ENCODE data around the gene TRPC4. TPM values are rescaled to one million over a fixed set of nuclear protein-coding genes. Genes with fewer than 3 reads are reported as not detected.

Gene TRPC4
- total RNA-seq, 1 donor from 2014 or later: 8.1 TPM

DNA sequence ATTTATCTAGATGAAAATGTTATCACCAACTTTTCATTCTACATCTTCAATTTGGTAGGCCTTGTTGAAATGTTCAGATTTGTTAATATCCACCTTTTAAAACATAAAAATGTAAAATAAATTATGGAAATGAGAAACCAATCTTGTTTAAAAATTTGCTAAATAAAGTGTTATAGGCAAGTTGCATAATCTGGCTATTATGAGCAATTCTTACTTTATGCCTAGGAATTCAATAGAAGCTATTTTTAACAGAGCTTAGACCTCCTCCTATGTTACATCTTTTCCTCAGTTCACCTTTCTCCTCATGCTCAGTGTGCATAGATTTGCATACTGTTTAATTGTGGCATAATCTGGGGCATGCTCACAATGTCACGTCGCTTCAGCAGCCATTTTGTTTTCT lies 183.1 kb downstream of the TRPC4 start:
- H3K4me3 ChIP-seq: no peak overlapping the region
- no peak for TF ChIP-seq CTCF (IDR thresholded peaks at IDR 0.05)
- H3K27ac ChIP-seq: no peak overlapping the region
- intact Hi-C loops (cut with DNase I): no loop called here
- H3K27me3 ChIP-seq: no peaks in the 10 kb centered on the region
- no peak for DNase-seq (ENCODE audit: low spot score in 2 of 2)
- no peaks in the 10 kb centered on the region for H3K36me3 ChIP-seq
- no peaks in the 10 kb centered on the region for H3K9me3 ChIP-seq
- H3K4me1 ChIP-seq: no peaks in the 10 kb centered on the region

DNA sequence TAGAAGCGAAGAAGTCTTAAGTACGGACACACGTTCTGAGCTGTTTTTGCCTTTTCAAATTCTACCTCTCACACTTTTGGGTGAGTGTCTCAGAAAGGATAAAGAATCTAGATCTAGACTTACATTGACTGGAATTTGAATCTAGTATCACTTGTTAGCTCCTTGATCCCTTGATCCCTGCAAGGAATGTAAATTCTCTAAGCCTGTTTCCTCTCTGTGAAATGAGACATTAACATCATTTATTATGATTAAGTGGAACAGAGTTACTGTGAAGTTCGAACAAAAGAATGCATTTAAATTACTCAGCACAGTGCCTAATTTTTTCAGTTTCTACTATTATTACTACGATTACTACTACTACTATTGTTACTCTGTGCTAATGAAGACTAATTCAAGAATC lies 184.4 kb downstream of the TRPC4 start:
- intact Hi-C loops (cut with DNase I): no loop called here
- Histone ChIP-seq H3K4me1 (no peaks in the 10 kb centered on the region), H3K9me3 (no peaks in the 10 kb centered on the region), H3K27me3 (no peaks in the 10 kb centered on the region), H3K4me3 (no peak overlapping the region), H3K36me3 (no peaks in the 10 kb centered on the region), H3K27ac (no peak overlapping the region)
- no peak for DNase-seq (ENCODE audit: low spot score in 2 of 2)
- no peak for TF ChIP-seq CTCF (IDR thresholded peaks at IDR 0.05)

GRCh38 chr13:37682496-37682895 lies 187.1 kb downstream of the TRPC4 start:
- Histone ChIP-seq H3K27me3 (no peaks in the 10 kb centered on the region), H3K27ac (peak overlapping the region; percentile 51 to 64), H3K4me1 (no peaks in the 10 kb centered on the region), H3K4me3 (no peak overlapping the region), H3K36me3 (no peaks in the 10 kb centered on the region), H3K9me3 (no peaks in the 10 kb centered on the region)
- no peak for TF ChIP-seq CTCF (IDR thresholded peaks at IDR 0.05)
- DNase-seq (ENCODE audit: low spot score in 2 of 2): no peak
- intact Hi-C loops (cut with DNase I): no loop called here

DNA sequence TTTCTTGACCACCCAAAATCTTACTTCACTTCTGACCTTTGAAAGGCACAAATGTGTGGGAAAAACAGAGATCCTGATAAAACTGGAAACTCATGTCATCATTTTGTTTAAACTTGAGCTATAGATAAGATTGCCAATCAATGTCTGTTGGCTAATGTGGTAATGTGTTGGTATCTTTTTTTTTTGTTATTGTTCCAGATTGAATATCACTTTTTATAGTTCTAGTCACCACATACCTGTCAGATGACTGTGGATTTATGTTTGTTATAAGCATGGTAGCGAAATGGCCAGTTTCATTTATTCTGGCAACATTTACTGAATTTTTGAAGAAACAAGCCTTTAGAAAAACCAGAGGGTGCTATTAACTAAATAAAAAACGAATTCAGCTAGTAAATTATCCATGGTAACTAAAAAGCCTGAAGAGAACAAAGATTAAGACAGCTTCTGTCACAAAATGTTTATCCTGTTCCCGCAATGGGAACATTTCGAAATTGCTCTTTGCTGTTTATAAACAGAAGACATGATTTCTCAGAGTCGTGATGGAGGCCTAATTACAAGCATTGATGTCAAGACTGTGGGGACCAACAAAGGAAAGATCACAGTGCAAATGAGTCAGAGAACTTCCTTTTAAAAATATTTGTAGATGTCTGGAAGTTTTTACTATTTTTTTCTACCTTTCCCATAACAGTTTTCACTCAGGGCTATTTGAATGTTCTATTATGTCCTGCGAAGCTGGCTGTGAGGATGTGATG lies 188.1 kb downstream of the TRPC4 start:
- TF ChIP-seq CTCF (IDR thresholded peaks at IDR 0.05): no peak
- no peak for DNase-seq (ENCODE audit: low spot score in 2 of 2)

GRCh38 chr13:37680137-37680536 lies 189.4 kb downstream of the TRPC4 start:
- TF ChIP-seq CTCF (IDR thresholded peaks at IDR 0.05): no peak
- no peaks in the 10 kb centered on the region for H3K4me1 ChIP-seq
- H3K9me3 ChIP-seq: no peaks in the 10 kb centered on the region
- H3K36me3 ChIP-seq: no peaks in the 10 kb centered on the region
- H3K27me3 ChIP-seq: no peaks in the 10 kb centered on the region
- H3K4me3 ChIP-seq: no peak overlapping the region
- intact Hi-C loops (cut with DNase I): no loop called here
- H3K27ac ChIP-seq: peak overlapping the region in 1 of 2 donors; percentile 64
- no peak for DNase-seq (ENCODE audit: low spot score in 2 of 2)

More for the DNA sequence above, 188.1 kb downstream of the TRPC4 start:
- no peak overlapping the region for H3K4me3 ChIP-seq
- intact Hi-C loops (cut with DNase I): no loop called here
- no peaks in the 10 kb centered on the region for H3K4me1 ChIP-seq
- peak overlapping the region; percentile 51 to 64 for H3K27ac ChIP-seq
- no peaks in the 10 kb centered on the region for H3K9me3 ChIP-seq
- no peaks in the 10 kb centered on the region for H3K27me3 ChIP-seq
- no peaks in the 10 kb centered on the region for H3K36me3 ChIP-seq
